Measurements from ENCODE around the gene TMEM178B. TPM values are rescaled to one million over a fixed set of nuclear protein-coding genes. Genes with fewer than 3 reads are reported as not detected.
"Not testable (repeated sequence)": the region's sequence is repeated elsewhere in the genome, so short reads cannot be mapped to it uniquely, and the experiment has no call there.

TMEM178B gene
- total RNA-seq, 2 donors from 2014 or later = 1.7 to 2.1 TPM

- no peak for ATAC-seq (replicated peaks)
- no peak overlapping the region for H3K27ac Mint-ChIP-seq
- no peaks in the 10 kb centered on the region for H3K4me1 Mint-ChIP-seq
- H3K27me3 Mint-ChIP-seq = peaks cover 7% of the 10 kb centered on the region
- no peaks in the 10 kb centered on the region for H3K36me3 Mint-ChIP-seq (ENCODE audit: low read depth)
- no peak overlapping the region for H3K4me3 Mint-ChIP-seq
- H3K9me3 Mint-ChIP-seq = no peaks in the 10 kb centered on the region
Observed at GRCh38 chr7:141103847-141104429, 30.1 kb downstream of the TMEM178B start.

GRCh38 chr7:141113131-141113530 lies 39.3 kb downstream of the TMEM178B start:
- Mint-ChIP-seq H3K9me3 (no peaks in the 10 kb centered on the region), H3K27me3 (no peaks in the 10 kb centered on the region), H3K36me3 (ENCODE audit: low read depth) (no peaks in the 10 kb centered on the region), H3K27ac (no peak overlapping the region), H3K4me1 (no peaks in the 10 kb centered on the region), H3K4me3 (no peak overlapping the region)
- ATAC-seq (replicated peaks) = no peak

GRCh38 chr7:141114029-141114664 lies 40.3 kb downstream of the TMEM178B start:
- ATAC-seq (replicated peaks) = no peak
- H3K4me1 Mint-ChIP-seq = no peaks in the 10 kb centered on the region
- H3K9me3 Mint-ChIP-seq = no peaks in the 10 kb centered on the region
- H3K27me3 Mint-ChIP-seq = no peaks in the 10 kb centered on the region
- no peak overlapping the region for H3K27ac Mint-ChIP-seq
- H3K36me3 Mint-ChIP-seq (ENCODE audit: low read depth) = no peaks in the 10 kb centered on the region
- H3K4me3 Mint-ChIP-seq = no peak overlapping the region

GRCh38 chr7:141115965-141116364 lies 42.1 kb downstream of the TMEM178B start:
- H3K27ac Mint-ChIP-seq = no peak overlapping the region
- no peaks in the 10 kb centered on the region for H3K36me3 Mint-ChIP-seq (ENCODE audit: low read depth)
- peaks cover 3% of the 10 kb centered on the region for H3K27me3 Mint-ChIP-seq
- no peaks in the 10 kb centered on the region for H3K9me3 Mint-ChIP-seq
- H3K4me3 Mint-ChIP-seq = no peak overlapping the region
- ATAC-seq (replicated peaks) = no peak
- no peaks in the 10 kb centered on the region for H3K4me1 Mint-ChIP-seq

- not testable (repeated sequence) for H3K4me3 Mint-ChIP-seq; H3K27ac Mint-ChIP-seq; H3K27me3 Mint-ChIP-seq; H3K4me1 Mint-ChIP-seq; ATAC-seq (replicated peaks); H3K9me3 Mint-ChIP-seq; H3K36me3 Mint-ChIP-seq (ENCODE audit: low read depth)
Observed at GRCh38 chr7:141116661-141117060, 42.8 kb downstream of the TMEM178B start.

- Mint-ChIP-seq H3K4me1 (no peaks in the 10 kb centered on the region), H3K9me3 (no peaks in the 10 kb centered on the region), H3K27me3 (peaks cover 9% of the 10 kb centered on the region), H3K36me3 (ENCODE audit: low read depth) (no peaks in the 10 kb centered on the region), H3K4me3 (no peak overlapping the region), H3K27ac (no peak overlapping the region)
- ATAC-seq (replicated peaks) = no peak
Observed at GRCh38 chr7:141118767-141119166, 44.9 kb downstream of the TMEM178B start.

GRCh38 chr7:141119187-141119586 lies 45.3 kb downstream of the TMEM178B start:
- Mint-ChIP-seq H3K36me3 (ENCODE audit: low read depth) (no peaks in the 10 kb centered on the region), H3K9me3 (no peaks in the 10 kb centered on the region), H3K27me3 (peaks cover 9% of the 10 kb centered on the region), H3K27ac (no peak overlapping the region), H3K4me3 (no peak overlapping the region), H3K4me1 (no peaks in the 10 kb centered on the region)
- no peak for ATAC-seq (replicated peaks)

GRCh38 chr7:141122736-141123135 lies 48.9 kb downstream of the TMEM178B start:
- Mint-ChIP-seq H3K4me3 (no peak overlapping the region), H3K27me3 (peaks cover 17% of the 10 kb centered on the region)

GRCh38 chr7:141123522-141123921 lies 49.7 kb downstream of the TMEM178B start:
- Mint-ChIP-seq H3K9me3 (no peaks in the 10 kb centered on the region), H3K27ac (no peak overlapping the region), H3K36me3 (ENCODE audit: low read depth) (no peaks in the 10 kb centered on the region), H3K4me1 (no peaks in the 10 kb centered on the region), H3K4me3 (no peak overlapping the region), H3K27me3 (peaks cover 17% of the 10 kb centered on the region)
- ATAC-seq (replicated peaks) = no peak

More at GRCh38 chr7:141122736-141123135, 48.9 kb downstream of the TMEM178B start:
- H3K27ac Mint-ChIP-seq = no peak overlapping the region
- ATAC-seq (replicated peaks) = no peak
- no peaks in the 10 kb centered on the region for H3K4me1 Mint-ChIP-seq
- H3K36me3 Mint-ChIP-seq (ENCODE audit: low read depth) = no peaks in the 10 kb centered on the region
- no peaks in the 10 kb centered on the region for H3K9me3 Mint-ChIP-seq

GRCh38 chr7:141126107-141126506 lies 52.2 kb downstream of the TMEM178B start:
- H3K27me3 Mint-ChIP-seq = peaks cover 20% of the 10 kb centered on the region
- no peaks in the 10 kb centered on the region for H3K4me1 Mint-ChIP-seq
- no peak overlapping the region for H3K4me3 Mint-ChIP-seq
- no peak overlapping the region for H3K27ac Mint-ChIP-seq
- ATAC-seq (replicated peaks) = no peak
- no peaks in the 10 kb centered on the region for H3K9me3 Mint-ChIP-seq
- H3K36me3 Mint-ChIP-seq (ENCODE audit: low read depth) = no peaks in the 10 kb centered on the region

- H3K27me3 Mint-ChIP-seq = peaks cover 19% of the 10 kb centered on the region
- no peak overlapping the region for H3K4me3 Mint-ChIP-seq
- no peak for ATAC-seq (replicated peaks)
- H3K36me3 Mint-ChIP-seq (ENCODE audit: low read depth) = no peaks in the 10 kb centered on the region
- no peak overlapping the region for H3K27ac Mint-ChIP-seq
- H3K9me3 Mint-ChIP-seq = peaks cover 6% of the 10 kb centered on the region
- H3K4me1 Mint-ChIP-seq = no peaks in the 10 kb centered on the region
Observed at GRCh38 chr7:141128506-141128905, 54.6 kb downstream of the TMEM178B start.

- peaks cover 19% of the 10 kb centered on the region for H3K27me3 Mint-ChIP-seq
- no peaks in the 10 kb centered on the region for H3K36me3 Mint-ChIP-seq (ENCODE audit: low read depth)
- no peak overlapping the region for H3K27ac Mint-ChIP-seq
- ATAC-seq (replicated peaks) = no peak
- H3K4me1 Mint-ChIP-seq = no peaks in the 10 kb centered on the region
- H3K9me3 Mint-ChIP-seq = peaks cover 10% of the 10 kb centered on the region
- H3K4me3 Mint-ChIP-seq = no peak overlapping the region
Observed at GRCh38 chr7:141128931-141129330, 55.1 kb downstream of the TMEM178B start.

- H3K4me3 Mint-ChIP-seq = no peak overlapping the region
- no peaks in the 10 kb centered on the region for H3K36me3 Mint-ChIP-seq (ENCODE audit: low read depth)
- no peaks in the 10 kb centered on the region for H3K4me1 Mint-ChIP-seq
- no peak overlapping the region for H3K27ac Mint-ChIP-seq
- H3K9me3 Mint-ChIP-seq = peaks cover 10% of the 10 kb centered on the region
- peaks cover 11% of the 10 kb centered on the region for H3K27me3 Mint-ChIP-seq
- ATAC-seq (replicated peaks) = no peak
Observed at GRCh38 chr7:141132671-141133070, 58.8 kb downstream of the TMEM178B start.

GRCh38 chr7:141133646-141134045 lies 59.8 kb downstream of the TMEM178B start:
- Mint-ChIP-seq H3K9me3 (peaks cover 10% of the 10 kb centered on the region), H3K27ac (no peak overlapping the region), H3K4me3 (no peak overlapping the region), H3K27me3 (peaks cover 11% of the 10 kb centered on the region), H3K4me1 (no peaks in the 10 kb centered on the region), H3K36me3 (ENCODE audit: low read depth) (no peaks in the 10 kb centered on the region)
- ATAC-seq (replicated peaks) = no peak

GRCh38 chr7:141142058-141142457 lies 68.2 kb downstream of the TMEM178B start:
- H3K4me3 Mint-ChIP-seq = no peak overlapping the region
- no peaks in the 10 kb centered on the region for H3K4me1 Mint-ChIP-seq
- no peak overlapping the region for H3K27ac Mint-ChIP-seq
- H3K36me3 Mint-ChIP-seq (ENCODE audit: low read depth) = no peaks in the 10 kb centered on the region
- H3K9me3 Mint-ChIP-seq = peaks cover 5% of the 10 kb centered on the region
- no peak for ATAC-seq (replicated peaks)
- peaks cover 5% of the 10 kb centered on the region for H3K27me3 Mint-ChIP-seq
